ENCODE data around the gene DOCK7.

GRCh38 chr1:62426237-62426636 is 261.9 kb downstream of the DOCK7 start:
- TF ChIP-seq CTCF (IDR thresholded peaks at IDR 0.05; ENCODE audit: low read depth, low read length, poor library complexity, severe bottlenecking) (no peak), EZH2phosphoT487 (IDR thresholded peaks at IDR 0.05; ENCODE audit: borderline replicate concordance, low read length) (no peak)

Data from DOHH2 (cell line).